Measurements from ENCODE around the gene TMEM139.

DNA sequence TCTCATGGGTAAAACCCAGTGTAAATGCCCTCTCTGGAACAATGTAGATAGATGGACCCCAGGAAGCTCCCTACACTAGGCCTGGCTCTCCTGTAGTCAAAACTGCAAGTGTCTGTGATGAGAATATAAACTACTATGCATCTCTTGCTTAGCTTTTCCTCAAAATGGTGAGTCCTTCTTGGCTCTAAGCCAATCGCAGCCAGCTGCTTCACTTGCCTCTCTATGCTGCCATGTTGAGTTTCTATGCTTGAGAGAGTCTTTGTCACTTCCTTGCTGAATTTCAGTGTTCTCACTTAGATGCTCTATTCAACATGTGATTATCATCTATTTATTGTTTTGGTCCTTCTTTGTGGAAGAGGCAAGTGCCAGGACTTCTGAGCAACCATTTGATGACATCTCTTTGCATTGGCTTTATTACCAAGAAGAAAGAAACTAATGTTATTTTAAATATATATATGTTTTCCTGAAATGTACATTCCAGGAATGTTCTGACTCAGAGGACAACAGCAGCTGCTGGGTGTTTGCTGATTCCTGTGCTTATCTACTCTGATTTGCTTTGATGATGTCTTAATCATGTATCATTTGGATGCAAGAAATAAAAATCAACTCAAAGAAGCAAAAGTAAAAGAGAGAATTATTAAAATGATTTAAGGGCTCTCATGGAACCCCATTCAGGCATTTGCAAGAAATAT lies 46.3 kb upstream of the TMEM139 start:
- TF ChIP-seq, protein P1, sequence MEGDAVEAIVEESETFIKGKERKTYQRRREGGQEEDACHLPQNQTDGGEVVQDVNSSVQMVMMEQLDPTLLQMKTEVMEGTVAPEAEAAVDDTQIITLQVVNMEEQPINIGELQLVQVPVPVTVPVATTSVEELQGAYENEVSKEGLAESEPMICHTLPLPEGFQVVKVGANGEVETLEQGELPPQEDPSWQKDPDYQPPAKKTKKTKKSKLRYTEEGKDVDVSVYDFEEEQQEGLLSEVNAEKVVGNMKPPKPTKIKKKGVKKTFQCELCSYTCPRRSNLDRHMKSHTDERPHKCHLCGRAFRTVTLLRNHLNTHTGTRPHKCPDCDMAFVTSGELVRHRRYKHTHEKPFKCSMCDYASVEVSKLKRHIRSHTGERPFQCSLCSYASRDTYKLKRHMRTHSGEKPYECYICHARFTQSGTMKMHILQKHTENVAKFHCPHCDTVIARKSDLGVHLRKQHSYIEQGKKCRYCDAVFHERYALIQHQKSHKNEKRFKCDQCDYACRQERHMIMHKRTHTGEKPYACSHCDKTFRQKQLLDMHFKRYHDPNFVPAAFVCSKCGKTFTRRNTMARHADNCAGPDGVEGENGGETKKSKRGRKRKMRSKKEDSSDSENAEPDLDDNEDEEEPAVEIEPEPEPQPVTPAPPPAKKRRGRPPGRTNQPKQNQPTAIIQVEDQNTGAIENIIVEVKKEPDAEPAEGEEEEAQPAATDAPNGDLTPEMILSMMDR (IDR thresholded peaks at IDR 0.05): no peak
- no peak for TF ChIP-seq TAF1 (IDR thresholded peaks at IDR 0.05; ENCODE audit: borderline replicate concordance, low read depth, low read length)
- TF ChIP-seq POLR2AphosphoS5 (IDR thresholded peaks at IDR 0.05; ENCODE audit: low read depth, low read length): no peak
- TF ChIP-seq FOXJ3 (CRISPR knock-in tag; IDR thresholded peaks at IDR 0.05): no peak
- TF ChIP-seq EP300 (IDR thresholded peaks at IDR 0.05; ENCODE audit: borderline replicate concordance in 1 of 2, low read depth in 1 of 2, low read length in 1 of 2): no peak
- no peak for TF ChIP-seq FOXM1 (IDR thresholded peaks at IDR 0.05; ENCODE audit: low read depth)
- TF ChIP-seq, protein P2, sequence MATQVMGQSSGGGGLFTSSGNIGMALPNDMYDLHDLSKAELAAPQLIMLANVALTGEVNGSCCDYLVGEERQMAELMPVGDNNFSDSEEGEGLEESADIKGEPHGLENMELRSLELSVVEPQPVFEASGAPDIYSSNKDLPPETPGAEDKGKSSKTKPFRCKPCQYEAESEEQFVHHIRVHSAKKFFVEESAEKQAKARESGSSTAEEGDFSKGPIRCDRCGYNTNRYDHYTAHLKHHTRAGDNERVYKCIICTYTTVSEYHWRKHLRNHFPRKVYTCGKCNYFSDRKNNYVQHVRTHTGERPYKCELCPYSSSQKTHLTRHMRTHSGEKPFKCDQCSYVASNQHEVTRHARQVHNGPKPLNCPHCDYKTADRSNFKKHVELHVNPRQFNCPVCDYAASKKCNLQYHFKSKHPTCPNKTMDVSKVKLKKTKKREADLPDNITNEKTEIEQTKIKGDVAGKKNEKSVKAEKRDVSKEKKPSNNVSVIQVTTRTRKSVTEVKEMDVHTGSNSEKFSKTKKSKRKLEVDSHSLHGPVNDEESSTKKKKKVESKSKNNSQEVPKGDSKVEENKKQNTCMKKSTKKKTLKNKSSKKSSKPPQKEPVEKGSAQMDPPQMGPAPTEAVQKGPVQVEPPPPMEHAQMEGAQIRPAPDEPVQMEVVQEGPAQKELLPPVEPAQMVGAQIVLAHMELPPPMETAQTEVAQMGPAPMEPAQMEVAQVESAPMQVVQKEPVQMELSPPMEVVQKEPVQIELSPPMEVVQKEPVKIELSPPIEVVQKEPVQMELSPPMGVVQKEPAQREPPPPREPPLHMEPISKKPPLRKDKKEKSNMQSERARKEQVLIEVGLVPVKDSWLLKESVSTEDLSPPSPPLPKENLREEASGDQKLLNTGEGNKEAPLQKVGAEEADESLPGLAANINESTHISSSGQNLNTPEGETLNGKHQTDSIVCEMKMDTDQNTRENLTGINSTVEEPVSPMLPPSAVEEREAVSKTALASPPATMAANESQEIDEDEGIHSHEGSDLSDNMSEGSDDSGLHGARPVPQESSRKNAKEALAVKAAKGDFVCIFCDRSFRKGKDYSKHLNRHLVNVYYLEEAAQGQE (IDR thresholded peaks at IDR 0.05; ENCODE audit: low read depth, low read length): no peak
- TF ChIP-seq, protein P3, sequence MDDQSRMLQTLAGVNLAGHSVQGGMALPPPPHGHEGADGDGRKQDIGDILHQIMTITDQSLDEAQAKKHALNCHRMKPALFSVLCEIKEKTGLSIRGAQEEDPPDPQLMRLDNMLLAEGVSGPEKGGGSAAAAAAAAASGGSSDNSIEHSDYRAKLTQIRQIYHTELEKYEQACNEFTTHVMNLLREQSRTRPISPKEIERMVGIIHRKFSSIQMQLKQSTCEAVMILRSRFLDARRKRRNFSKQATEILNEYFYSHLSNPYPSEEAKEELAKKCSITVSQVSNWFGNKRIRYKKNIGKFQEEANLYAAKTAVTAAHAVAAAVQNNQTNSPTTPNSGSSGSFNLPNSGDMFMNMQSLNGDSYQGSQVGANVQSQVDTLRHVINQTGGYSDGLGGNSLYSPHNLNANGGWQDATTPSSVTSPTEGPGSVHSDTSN (IDR thresholded peaks at IDR 0.05): no peak
- TF ChIP-seq, protein P4, sequence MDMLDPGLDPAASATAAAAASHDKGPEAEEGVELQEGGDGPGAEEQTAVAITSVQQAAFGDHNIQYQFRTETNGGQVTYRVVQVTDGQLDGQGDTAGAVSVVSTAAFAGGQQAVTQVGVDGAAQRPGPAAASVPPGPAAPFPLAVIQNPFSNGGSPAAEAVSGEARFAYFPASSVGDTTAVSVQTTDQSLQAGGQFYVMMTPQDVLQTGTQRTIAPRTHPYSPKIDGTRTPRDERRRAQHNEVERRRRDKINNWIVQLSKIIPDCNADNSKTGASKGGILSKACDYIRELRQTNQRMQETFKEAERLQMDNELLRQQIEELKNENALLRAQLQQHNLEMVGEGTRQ (IDR thresholded peaks at IDR 0.05; ENCODE audit: borderline replicate concordance, low read depth, low read length): no peak
